PC-3 (cell line): Measurements from ENCODE around the gene MXI1. TPM values are rescaled to one million over a fixed set of nuclear protein-coding genes. Genes with fewer than 3 reads are reported as not detected.

Experiments
- ATAC-seq: fragments of 200-7000 bp; cut with Tn5 transposase; 2 replicates; pipeline ENCODE4 v1.9.1; 2020; ENCODE audit warnings: mild to moderate bottlenecking, moderate library complexity
- BruUV-seq: library from RNA; stranded (reverse); fragments of 400-500 nt; replicated peaks from 2 replicates; lab custom pipeline; 2021; lab: Mats Ljungman, UMichigan
- CTCF ChIA-PET: fragments of 300-600 bp; sonication (Branson Sonifier 250); formaldehyde crosslinking; loops from one replicate; lab custom pipeline; 2022; ENCODE audit warnings: antibody characterized with exemption; lab: Charles Lee
- POLR2A ChIA-PET: fragments of 300-600 bp; sonication (Branson Sonifier 250); formaldehyde crosslinking; loops from one replicate; lab custom pipeline; 2022; ENCODE audit warnings: antibody characterized with exemption; ENCODE audit not compliant: unreplicated experiment; lab: Charles Lee
- DNase-seq: peaks from one replicate; pipeline ENCODE4 v3.0.0-alpha.2; 2015
- H2AFZ ChIP-seq: fragments of 300-600 bp; sonication (generic); 2 replicates; pipeline ENCODE4 v1.6.0; 2016; ENCODE audit warnings: antibody characterized with exemption, low read length
- H3F3A ChIP-seq: fragments of 300-600 bp; sonication (generic); one replicate; pipeline ENCODE4 v1.6.0; 2017; ENCODE audit warnings: antibody characterized with exemption, low read length, control low read depth, mild to moderate bottlenecking; ENCODE audit not compliant: unreplicated experiment
- H3K27ac ChIP-seq: fragments of 300-600 bp; sonication (generic); 2 replicates; pipeline ENCODE4 v1.5.1; 2016; ENCODE audit warnings: mild to moderate bottlenecking, low read length
- H3K27me3 ChIP-seq: fragments of 300-600 bp; sonication (generic); 2 replicates; pipeline ENCODE4 v1.6.1; 2016; ENCODE audit warnings: low read length, mixed read lengths
- H3K36me3 ChIP-seq: fragments of 300-600 bp; sonication (generic); 2 replicates; pipeline ENCODE4 v1.6.1; 2016; ENCODE audit warnings: low read depth, mixed run types, low read length, mixed read lengths
- H3K4me1 ChIP-seq: fragments of 300-600 bp; sonication (generic); 2 replicates; pipeline ENCODE4 v1.5.1; 2016; ENCODE audit warnings: low read length; ENCODE audit not compliant: insufficient read depth
- H3K4me2 ChIP-seq: fragments of 300-600 bp; sonication (generic); 2 replicates; pipeline ENCODE4 v1.6.0; 2016; ENCODE audit warnings: low read length
- H3K4me3 ChIP-seq: fragments of 300-600 bp; sonication (generic); 2 replicates; pipeline ENCODE4 v1.5.1; 2016; ENCODE audit warnings: mild to moderate bottlenecking, low read length, mixed read lengths
- H3K79me2 ChIP-seq: fragments of 300-600 bp; sonication (generic); 2 replicates; pipeline ENCODE4 v1.6.1; 2017; ENCODE audit warnings: low read length, mixed read lengths
- H3K9ac ChIP-seq: fragments of 300-600 bp; sonication (generic); 2 replicates; pipeline ENCODE4 v1.6.0; 2016; ENCODE audit warnings: mild to moderate bottlenecking, low read length
- H3K9me2 ChIP-seq: fragments of 300-600 bp; sonication (generic); replicated peaks from 2 replicates; pipeline ENCODE4 v1.6.1; 2016; ENCODE audit warnings: mixed run types, low read length, mixed read lengths
- H3K9me3 ChIP-seq: fragments of 300-600 bp; sonication (generic); 2 replicates; pipeline ENCODE4 v1.6.1; 2016; ENCODE audit warnings: low read length, mixed read lengths
- H4K20me1 ChIP-seq: fragments of 300-600 bp; sonication (generic); 2 replicates; pipeline ENCODE4 v1.6.1; 2016; ENCODE audit warnings: low read length, mixed read lengths
- EZH2 ChIP-seq: fragments of 300-600 bp; sonication (generic); IDR thresholded peaks from one replicate; pipeline ENCODE4 v1.6.1; 2017; ENCODE audit warnings: antibody characterized with exemption, mild to moderate bottlenecking, low read length; ENCODE audit not compliant: unreplicated experiment
- EZH2phosphoT487 ChIP-seq: fragments of 300-600 bp; sonication (generic); IDR thresholded peaks from 2 replicates; pipeline ENCODE4 v1.6.1; 2018; ENCODE audit warnings: mild to moderate bottlenecking, antibody characterized with exemption, low read length, borderline replicate concordance
- intact Hi-C: fragments of 100-400 bp; cut with micrococcal nuclease; formaldehyde crosslinking; loops from 2 replicates; pipeline ENCODE4 v1.9.0; 2023
- total RNA-seq: library from RNA; depleted of rRNA; stranded (reverse); fragments of >200 nt; gene quantifications from 2 replicates; pipeline ENCODE4 v1.2.3, GENCODE V29; 2014
- TF ChIP-seq, protein P1 (sequence below): fragments of 300-600 bp; sonication (generic); conservative IDR thresholded peaks from 2 replicates; pipeline ENCODE4 v1.5.1; 2017; ENCODE audit warnings: antibody characterized with exemption, low read depth, mild to moderate bottlenecking, low read length

The MXI1 gene
- total RNA-seq, 1 experiment from 2014 or later = 18.0 TPM

DNA sequence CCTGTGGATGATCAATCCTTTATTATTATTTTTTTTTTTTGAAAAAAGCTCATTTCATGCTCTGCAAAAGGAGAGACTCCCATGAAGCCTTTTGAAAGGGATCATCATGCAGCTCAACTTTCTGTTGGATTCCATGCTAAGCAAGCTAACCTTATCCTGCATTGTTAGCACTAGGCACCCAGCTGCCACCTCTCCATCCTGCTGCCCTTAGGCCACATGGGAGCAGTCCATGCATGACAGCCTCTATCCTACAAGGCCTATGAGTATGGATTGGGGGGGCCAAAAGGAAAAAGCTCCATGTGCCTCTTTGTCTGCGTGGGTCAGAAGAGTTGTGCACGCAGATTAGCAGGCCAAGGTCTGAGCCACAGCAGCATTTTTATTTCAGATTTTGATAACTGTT lies 78.1 kb downstream of the MXI1 start:
- no peak overlapping the region for H2AFZ ChIP-seq
- intact Hi-C loops = no loop called here
- ChIA-PET POLR2A (interaction anchor here (0.6 kb wide), 1 partner anchor 25 kb away, joined by 3 read pairs; no protein-coding TSS in a partner anchor), CTCF (no interaction called here)
- ATAC-seq = no peak
- DNase-seq = no peak
- H3K27me3 ChIP-seq = no peaks in the 10 kb centered on the region
- no peaks in the 10 kb centered on the region for H3K9me2 ChIP-seq
- H3K9me3 ChIP-seq = no peaks in the 10 kb centered on the region
- H3K4me2 ChIP-seq = no peak overlapping the region
- no peak overlapping the region for H3K4me3 ChIP-seq
- H3K9ac ChIP-seq = no peak overlapping the region
- H3K79me2 ChIP-seq = no peaks in the 10 kb centered on the region
- H3K4me1 ChIP-seq = peaks cover 9% of the 10 kb centered on the region
- peaks cover 32% of the 10 kb centered on the region for H3K36me3 ChIP-seq
- BruUV-seq = no TSS peak
- TF ChIP-seq, protein P1, sequence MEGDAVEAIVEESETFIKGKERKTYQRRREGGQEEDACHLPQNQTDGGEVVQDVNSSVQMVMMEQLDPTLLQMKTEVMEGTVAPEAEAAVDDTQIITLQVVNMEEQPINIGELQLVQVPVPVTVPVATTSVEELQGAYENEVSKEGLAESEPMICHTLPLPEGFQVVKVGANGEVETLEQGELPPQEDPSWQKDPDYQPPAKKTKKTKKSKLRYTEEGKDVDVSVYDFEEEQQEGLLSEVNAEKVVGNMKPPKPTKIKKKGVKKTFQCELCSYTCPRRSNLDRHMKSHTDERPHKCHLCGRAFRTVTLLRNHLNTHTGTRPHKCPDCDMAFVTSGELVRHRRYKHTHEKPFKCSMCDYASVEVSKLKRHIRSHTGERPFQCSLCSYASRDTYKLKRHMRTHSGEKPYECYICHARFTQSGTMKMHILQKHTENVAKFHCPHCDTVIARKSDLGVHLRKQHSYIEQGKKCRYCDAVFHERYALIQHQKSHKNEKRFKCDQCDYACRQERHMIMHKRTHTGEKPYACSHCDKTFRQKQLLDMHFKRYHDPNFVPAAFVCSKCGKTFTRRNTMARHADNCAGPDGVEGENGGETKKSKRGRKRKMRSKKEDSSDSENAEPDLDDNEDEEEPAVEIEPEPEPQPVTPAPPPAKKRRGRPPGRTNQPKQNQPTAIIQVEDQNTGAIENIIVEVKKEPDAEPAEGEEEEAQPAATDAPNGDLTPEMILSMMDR = no peak
- no peak for TF ChIP-seq EZH2
- TF ChIP-seq EZH2phosphoT487 = no peak
- H3F3A ChIP-seq = no peaks in the 10 kb centered on the region
- H4K20me1 ChIP-seq = no peaks in the 10 kb centered on the region
- no peak overlapping the region for H3K27ac ChIP-seq

GRCh38 chr10:110286841-110287240 lies 79.4 kb downstream of the MXI1 start:
- BruUV-seq = no TSS peak
- H3K9ac ChIP-seq = no peak overlapping the region
- intact Hi-C loops = no loop called here
- ChIA-PET CTCF (no interaction called here), POLR2A (no interaction called here)
- H4K20me1 ChIP-seq = no peaks in the 10 kb centered on the region
- H3K27ac ChIP-seq = peak overlapping the region; percentile 67
- H2AFZ ChIP-seq = no peak overlapping the region
- no peak overlapping the region for H3K4me3 ChIP-seq
- H3K4me2 ChIP-seq = no peak overlapping the region
- DNase-seq (peak; percentile 54), ATAC-seq (peak; percentile 89)
- H3F3A ChIP-seq = no peaks in the 10 kb centered on the region
- TF ChIP-seq EZH2phosphoT487 (no peak), EZH2 (no peak)
- TF ChIP-seq, protein P1 = no peak
- no peaks in the 10 kb centered on the region for H3K9me3 ChIP-seq
- H3K4me1 ChIP-seq = peaks cover 9% of the 10 kb centered on the region
- no peaks in the 10 kb centered on the region for H3K79me2 ChIP-seq
- no peaks in the 10 kb centered on the region for H3K27me3 ChIP-seq
- H3K9me2 ChIP-seq = no peaks in the 10 kb centered on the region
- peaks cover 42% of the 10 kb centered on the region for H3K36me3 ChIP-seq

DNA sequence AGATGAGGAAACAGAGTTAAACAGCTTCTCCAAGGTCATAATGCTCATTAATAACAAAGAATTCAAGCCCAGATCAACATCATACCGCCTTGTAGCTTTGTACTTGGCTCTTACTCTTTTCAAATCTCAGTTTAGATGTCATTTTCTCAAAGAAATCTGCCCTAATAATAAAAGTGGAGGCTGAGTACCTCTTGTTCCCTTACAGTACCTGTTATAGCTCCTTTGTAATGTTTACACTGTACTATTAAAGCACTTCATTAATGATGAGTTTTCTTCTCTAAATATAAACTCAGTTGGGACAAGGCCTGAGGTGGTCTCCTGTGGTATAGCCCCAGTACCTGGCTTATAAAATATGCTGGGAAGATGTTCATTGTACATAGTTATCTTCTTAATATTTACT lies 89.6 kb downstream of the MXI1 start:
- H2AFZ ChIP-seq = no peak overlapping the region
- peaks cover 34% of the 10 kb centered on the region for H4K20me1 ChIP-seq
- H3K9me2 ChIP-seq = no peaks in the 10 kb centered on the region
- H3F3A ChIP-seq = no peaks in the 10 kb centered on the region
- no TSS peak for BruUV-seq
- ChIA-PET POLR2A (no interaction called here), CTCF (no interaction called here)
- peaks cover 21% of the 10 kb centered on the region for H3K4me1 ChIP-seq
- TF ChIP-seq EZH2 (no peak), EZH2phosphoT487 (no peak)
- TF ChIP-seq, protein P1 = no peak
- H3K79me2 ChIP-seq = peaks cover 29% of the 10 kb centered on the region
- H3K9me3 ChIP-seq = no peaks in the 10 kb centered on the region
- ATAC-seq (no peak), DNase-seq (no peak)
- no peak overlapping the region for H3K4me2 ChIP-seq
- intact Hi-C loops = no loop called here
- H3K9ac ChIP-seq = no peak overlapping the region
- H3K36me3 ChIP-seq = peaks cover 92% of the 10 kb centered on the region
- H3K27me3 ChIP-seq = no peaks in the 10 kb centered on the region
- H3K4me3 ChIP-seq = no peak overlapping the region
- H3K27ac ChIP-seq = no peak overlapping the region
